ES-I3 (cell line): ENCODE measurements around the gene ANLN.
"Not testable (repeated sequence)": the region's sequence is repeated elsewhere in the genome, so short reads cannot be mapped to it uniquely, and the experiment has no call there.

ENCODE experiments used
- H3K36me3 ChIP-seq: 2 replicates; pipeline ENCODE4 v1.6.1; 2013; ENCODE audit warnings: mild to moderate bottlenecking, low read length, control low read depth, moderate library complexity; ENCODE audit not compliant: insufficient read depth
- H3K4me1 ChIP-seq: 2 replicates; pipeline ENCODE4 v1.6.1; 2013; ENCODE audit warnings: mild to moderate bottlenecking, control low read depth, low read length; ENCODE audit not compliant: insufficient read depth
- H3K9ac ChIP-seq: 2 replicates; pipeline ENCODE4 v1.6.1; 2013; ENCODE audit warnings: low read depth, mild to moderate bottlenecking, low read length, moderate library complexity
- H3K9me3 ChIP-seq: 2 replicates; pipeline ENCODE4 v1.6.1; 2013; ENCODE audit warnings: mild to moderate bottlenecking, low read length, moderate library complexity; ENCODE audit not compliant: control insufficient read depth, insufficient read depth

ANLN gene

GRCh38 chr7:36475011-36475342 lies 85.3 kb downstream of the ANLN start:
- no peaks in the 10 kb centered on the region for H3K36me3 ChIP-seq
- H3K4me1 ChIP-seq = no peaks in the 10 kb centered on the region
- H3K9ac ChIP-seq = no peak overlapping the region
- H3K9me3 ChIP-seq = no peaks in the 10 kb centered on the region

GRCh38 chr7:36475381-36475780 lies 85.7 kb downstream of the ANLN start:
- H3K9me3 ChIP-seq = no peaks in the 10 kb centered on the region
- no peak overlapping the region for H3K9ac ChIP-seq
- no peaks in the 10 kb centered on the region for H3K36me3 ChIP-seq
- H3K4me1 ChIP-seq = no peaks in the 10 kb centered on the region

GRCh38 chr7:36478745-36479144 lies 89.1 kb downstream of the ANLN start:
- Histone ChIP-seq H3K4me1 (no peaks in the 10 kb centered on the region), H3K36me3 (no peaks in the 10 kb centered on the region), H3K9me3 (no peaks in the 10 kb centered on the region), H3K9ac (no peak overlapping the region)

GRCh38 chr7:36483853-36484252 lies 94.2 kb downstream of the ANLN start:
- not testable (repeated sequence) for H3K4me1 ChIP-seq, H3K36me3 ChIP-seq, H3K9me3 ChIP-seq, H3K9ac ChIP-seq

GRCh38 chr7:36484265-36484664 lies 94.6 kb downstream of the ANLN start:
- Histone ChIP-seq H3K36me3 (no peaks in the 10 kb centered on the region), H3K9me3 (no peaks in the 10 kb centered on the region), H3K9ac (no peak overlapping the region), H3K4me1 (no peaks in the 10 kb centered on the region)

- Histone ChIP-seq H3K9me3 (no peaks in the 10 kb centered on the region), H3K9ac (no peak overlapping the region), H3K4me1 (no peaks in the 10 kb centered on the region)
Observed at GRCh38 chr7:36486336-36486735, 96.7 kb downstream of the ANLN start.

GRCh38 chr7:36487756-36488336 lies 98.2 kb downstream of the ANLN start:
- Histone ChIP-seq H3K9me3 (no peaks in the 10 kb centered on the region), H3K9ac (no peak overlapping the region), H3K4me1 (no peaks in the 10 kb centered on the region), H3K36me3 (no peaks in the 10 kb centered on the region)

More at GRCh38 chr7:36486336-36486735, 96.7 kb downstream of the ANLN start:
- H3K36me3 ChIP-seq = no peaks in the 10 kb centered on the region

- H3K9me3 ChIP-seq, H3K4me1 ChIP-seq, H3K9ac ChIP-seq, H3K36me3 ChIP-seq: not testable (repeated sequence)
Observed at GRCh38 chr7:36488672-36489071, 99.0 kb downstream of the ANLN start.

- no peaks in the 10 kb centered on the region for H3K9me3 ChIP-seq
- no peak overlapping the region for H3K9ac ChIP-seq
- H3K36me3 ChIP-seq = no peaks in the 10 kb centered on the region
- no peaks in the 10 kb centered on the region for H3K4me1 ChIP-seq
Observed at GRCh38 chr7:36490419-36490830, 100.8 kb downstream of the ANLN start.

- no peaks in the 10 kb centered on the region for H3K36me3 ChIP-seq
Observed at GRCh38 chr7:36491317-36491716, 101.7 kb downstream of the ANLN start.

GRCh38 chr7:36496576-36496975 lies 106.9 kb downstream of the ANLN start:
- H3K9ac ChIP-seq = no peak overlapping the region

More at GRCh38 chr7:36491317-36491716, 101.7 kb downstream of the ANLN start:
- no peak overlapping the region for H3K9ac ChIP-seq
- no peaks in the 10 kb centered on the region for H3K4me1 ChIP-seq
- no peaks in the 10 kb centered on the region for H3K9me3 ChIP-seq

GRCh38 chr7:36497176-36497575 lies 107.5 kb downstream of the ANLN start:
- not testable (repeated sequence) for H3K36me3 ChIP-seq, H3K4me1 ChIP-seq, H3K9me3 ChIP-seq, H3K9ac ChIP-seq

More at GRCh38 chr7:36496576-36496975, 106.9 kb downstream of the ANLN start:
- no peaks in the 10 kb centered on the region for H3K9me3 ChIP-seq
- H3K4me1 ChIP-seq = no peaks in the 10 kb centered on the region
- H3K36me3 ChIP-seq = no peaks in the 10 kb centered on the region

- no peaks in the 10 kb centered on the region for H3K9me3 ChIP-seq
- H3K36me3 ChIP-seq = no peaks in the 10 kb centered on the region
- H3K9ac ChIP-seq = no peak overlapping the region
- no peaks in the 10 kb centered on the region for H3K4me1 ChIP-seq
Observed at GRCh38 chr7:36497775-36498174, 108.1 kb downstream of the ANLN start.
